Jurkat, Clone E6-1 (cell line): ENCODE results near the gene RASGEF1C.
"Not testable (repeated sequence)": the region's sequence is repeated elsewhere in the genome, so short reads cannot be mapped to it uniquely, and the experiment has no call there.

ENCODE experiments used
- DNase-seq: peaks from one replicate; pipeline ENCODE4 v3.0.0-alpha.2; 2011; ENCODE audit warnings: low read depth, low spot score
- H3K4me3 ChIP-seq: 2 replicates; pipeline ENCODE4 v1.5.1; 2011; ENCODE audit warnings: mild to moderate bottlenecking, low read length, control low read depth, moderate library complexity

Gene RASGEF1C

GRCh38 chr5:180097926-180098325 lies 111.1 kb downstream of the RASGEF1C start:
- DNase-seq, result no peak

GRCh38 chr5:180097163-180097894 lies 111.7 kb downstream of the RASGEF1C start:
- DNase-seq, result no peak
- H3K4me3 ChIP-seq, result no peak overlapping the region

More at GRCh38 chr5:180097926-180098325, 111.1 kb downstream of the RASGEF1C start:
- H3K4me3 ChIP-seq, result no peak overlapping the region

DNA sequence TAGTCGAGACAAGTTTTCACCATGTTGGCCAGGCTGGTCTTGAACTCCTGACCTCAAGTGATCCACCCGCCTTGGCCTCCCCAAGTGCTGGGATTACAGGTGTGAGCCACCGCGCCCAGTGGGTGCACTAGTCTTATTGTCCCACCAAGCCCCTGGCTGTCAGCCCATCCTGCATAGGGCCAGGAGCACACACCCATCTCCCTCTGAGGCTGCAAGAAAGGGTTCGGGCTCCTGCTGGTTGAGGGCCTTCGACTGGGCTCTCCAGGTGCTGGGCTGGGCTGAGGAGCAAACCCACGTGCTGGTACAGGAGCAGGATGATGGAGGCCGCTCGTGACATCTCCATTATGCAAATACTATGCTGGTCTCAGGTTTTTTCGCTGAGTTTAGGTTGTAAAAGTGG lies 112.4 kb downstream of the RASGEF1C start:
- DNase-seq, result no peak
- H3K4me3 ChIP-seq, result no peak overlapping the region

DNA sequence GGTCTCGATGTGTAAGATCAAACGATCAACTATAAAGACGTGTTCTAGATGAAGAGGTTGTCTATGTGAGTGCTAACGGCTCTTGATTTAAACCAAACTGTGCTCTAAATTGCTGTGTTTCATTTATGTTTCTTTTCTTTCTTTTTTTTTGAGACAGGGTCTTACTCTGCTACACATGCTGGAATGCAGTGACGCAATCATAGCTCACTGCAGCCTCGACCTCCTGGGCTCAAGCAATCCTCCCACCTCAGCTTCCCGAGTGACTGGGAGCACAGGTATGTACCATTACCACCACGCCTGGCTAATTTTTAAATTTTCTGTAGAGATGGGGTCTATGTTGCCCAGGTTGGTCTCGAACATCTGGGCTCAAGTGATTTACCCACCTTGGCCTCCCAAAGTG lies 113.5 kb downstream of the RASGEF1C start:
- DNase-seq, result no peak
- no peak overlapping the region for H3K4me3 ChIP-seq

DNA sequence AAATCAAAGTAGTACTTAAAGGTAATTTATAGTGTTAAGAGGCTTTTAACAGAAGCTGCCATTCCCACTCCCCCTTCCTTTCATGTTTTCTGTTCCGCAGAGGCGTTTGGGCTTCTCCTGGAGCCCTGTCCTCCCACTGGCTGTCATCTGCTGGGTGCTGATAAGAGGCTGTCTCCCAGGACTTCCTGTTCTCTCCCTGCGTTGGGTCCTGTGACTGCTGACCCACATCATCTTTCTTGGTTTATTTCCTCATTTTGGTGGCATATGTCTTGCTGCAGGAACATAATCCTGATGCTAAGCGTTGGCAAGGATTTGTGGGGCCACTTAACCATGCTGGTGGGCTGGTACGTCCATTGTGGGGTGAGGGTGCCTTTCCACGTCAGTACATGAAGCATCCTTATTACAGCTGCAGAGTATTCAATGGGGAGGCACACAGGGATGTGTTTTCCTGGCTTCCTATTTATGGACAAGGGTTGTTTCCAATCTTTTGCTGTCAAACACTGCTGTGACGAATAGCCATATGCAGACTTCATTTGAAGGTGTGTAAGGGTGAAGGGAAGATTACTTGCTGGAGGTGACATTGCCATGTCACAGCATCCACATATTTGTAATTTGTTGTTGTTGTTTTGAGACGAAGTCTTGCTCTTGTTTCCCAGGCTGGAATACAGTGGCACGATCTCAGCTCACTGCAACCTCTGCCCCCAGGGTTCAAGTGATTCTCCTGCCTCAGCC lies 115.2 kb downstream of the RASGEF1C start:
- DNase-seq, result no peak
- no peak overlapping the region for H3K4me3 ChIP-seq

DNA sequence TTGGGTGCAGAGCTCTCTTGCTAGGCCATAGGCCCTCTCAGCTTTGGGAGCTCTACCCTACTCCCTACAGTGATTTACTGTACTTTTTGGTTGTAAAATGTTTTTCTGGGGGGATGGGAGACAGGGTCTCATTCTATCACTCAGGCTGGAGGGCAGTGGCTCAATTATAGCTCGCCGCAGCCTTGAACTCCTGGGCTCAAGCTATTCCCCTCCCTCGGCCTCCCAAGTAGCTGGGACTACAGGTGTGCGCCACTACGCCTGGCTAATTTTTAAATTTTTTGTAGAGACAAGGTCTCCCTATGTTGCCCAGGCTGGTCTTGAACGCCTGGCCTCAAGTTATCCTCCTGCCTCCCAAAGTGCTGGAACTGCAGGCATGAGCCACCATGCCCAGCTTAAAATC lies 115.8 kb downstream of the RASGEF1C start:
- H3K4me3 ChIP-seq, result no peak overlapping the region
- DNase-seq, result no peak

GRCh38 chr5:180090769-180091546 lies 118.1 kb downstream of the RASGEF1C start:
- H3K4me3 ChIP-seq, result peak overlapping the region; percentile 58
- DNase-seq, result peak; percentile 72

- H3K4me3 ChIP-seq, result peak overlapping the region; percentile 58
- DNase-seq, result peak; percentile 70
These were observed 118.8 kb downstream of the RASGEF1C start for GRCh38 chr5:180090098-180090768.

DNA sequence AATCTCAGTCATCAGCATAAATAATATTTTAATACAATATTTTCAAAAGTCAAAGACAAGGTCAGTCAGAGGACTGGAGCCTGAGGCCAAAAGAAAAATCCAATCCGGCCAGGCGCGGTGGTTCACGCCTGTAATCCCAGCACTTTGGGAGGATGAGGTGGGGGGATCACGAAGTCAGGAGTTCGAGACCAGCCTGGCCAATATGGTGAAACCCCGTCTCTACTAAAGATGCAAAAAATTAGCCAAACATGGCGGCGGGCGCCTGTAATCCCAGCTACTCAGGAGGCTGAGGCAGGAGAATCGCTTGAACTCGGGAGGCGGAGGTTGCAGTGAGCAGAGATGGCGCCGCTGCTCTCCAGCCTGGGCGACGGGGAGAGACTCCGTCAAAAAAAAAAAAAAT lies 119.4 kb downstream of the RASGEF1C start:
- peak overlapping the region; percentile 58 for H3K4me3 ChIP-seq
- not testable (repeated sequence) for DNase-seq

DNA sequence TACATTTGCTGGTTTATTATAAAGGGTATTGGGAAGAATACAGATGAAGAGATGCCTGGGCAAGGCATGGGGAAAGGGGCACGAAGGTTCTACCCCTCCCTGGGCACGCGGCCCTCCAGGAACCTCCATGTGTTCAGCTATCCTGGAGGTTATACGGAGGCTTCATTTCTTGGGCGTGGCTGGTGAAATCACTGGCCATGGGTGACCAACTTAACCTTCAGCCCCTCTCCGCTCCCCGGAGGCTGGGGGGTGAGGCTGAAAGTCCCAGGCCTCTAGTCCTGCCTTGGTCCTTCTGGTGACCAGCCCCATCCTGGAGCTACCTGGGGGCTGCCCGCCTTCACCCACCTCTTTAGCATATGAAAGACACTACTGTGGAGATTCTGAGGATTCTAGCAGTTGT lies 120.5 kb downstream of the RASGEF1C start:
- DNase-seq, result no peak
- H3K4me3 ChIP-seq, result no peak overlapping the region

GRCh38 chr5:180086816-180087399 lies 122.1 kb downstream of the RASGEF1C start:
- H3K4me3 ChIP-seq, result no peak overlapping the region

GRCh38 chr5:180085837-180086236 lies 123.2 kb downstream of the RASGEF1C start:
- no peak overlapping the region for H3K4me3 ChIP-seq
- peak; percentile 86 for DNase-seq

More at GRCh38 chr5:180086816-180087399, 122.1 kb downstream of the RASGEF1C start:
- DNase-seq, result no peak

DNA sequence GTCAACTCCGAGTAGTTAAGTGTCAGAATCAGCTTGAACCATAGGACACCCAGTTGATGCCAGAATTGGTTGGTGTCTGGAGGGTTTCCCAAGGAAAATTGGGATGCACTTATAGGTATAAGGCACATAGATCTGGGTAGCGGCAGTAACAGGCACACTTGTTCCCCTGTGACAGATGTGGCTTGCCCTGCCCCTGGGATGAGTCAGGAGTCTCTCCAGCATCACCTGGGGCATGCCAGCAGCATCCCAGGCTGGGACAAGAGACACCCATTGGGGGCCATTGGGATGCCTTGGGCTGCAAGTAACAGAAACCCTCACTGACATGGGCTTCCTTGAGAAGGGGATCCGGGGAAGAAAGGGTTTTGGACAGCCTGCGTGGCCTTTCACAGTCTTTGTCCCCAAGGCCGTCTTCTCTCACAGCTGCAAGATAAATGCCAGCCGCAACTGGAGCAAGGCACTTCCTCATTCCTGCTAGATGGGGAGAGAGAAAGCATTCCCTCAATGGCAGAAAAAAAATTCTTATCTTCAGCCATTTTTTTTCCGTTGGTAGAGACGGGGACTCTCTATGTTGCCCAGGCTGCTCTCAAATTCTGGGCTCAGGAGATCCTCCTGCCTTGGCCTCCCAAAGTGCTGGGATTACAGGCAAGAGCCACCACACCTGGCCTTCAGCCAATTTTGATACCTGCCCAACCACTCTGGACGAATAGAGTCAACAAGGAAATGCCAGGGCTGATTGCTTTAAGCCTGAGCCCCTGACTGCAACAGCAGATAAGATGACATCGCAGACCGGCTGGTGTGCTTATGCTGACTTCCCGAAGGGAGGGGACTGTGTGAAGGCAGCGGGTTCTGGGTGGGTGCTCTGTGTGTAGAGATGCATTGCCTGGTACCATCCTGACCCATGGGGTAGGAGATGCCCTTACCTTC lies 124.1 kb downstream of the RASGEF1C start:
- no peak for DNase-seq
- no peak overlapping the region for H3K4me3 ChIP-seq

DNA sequence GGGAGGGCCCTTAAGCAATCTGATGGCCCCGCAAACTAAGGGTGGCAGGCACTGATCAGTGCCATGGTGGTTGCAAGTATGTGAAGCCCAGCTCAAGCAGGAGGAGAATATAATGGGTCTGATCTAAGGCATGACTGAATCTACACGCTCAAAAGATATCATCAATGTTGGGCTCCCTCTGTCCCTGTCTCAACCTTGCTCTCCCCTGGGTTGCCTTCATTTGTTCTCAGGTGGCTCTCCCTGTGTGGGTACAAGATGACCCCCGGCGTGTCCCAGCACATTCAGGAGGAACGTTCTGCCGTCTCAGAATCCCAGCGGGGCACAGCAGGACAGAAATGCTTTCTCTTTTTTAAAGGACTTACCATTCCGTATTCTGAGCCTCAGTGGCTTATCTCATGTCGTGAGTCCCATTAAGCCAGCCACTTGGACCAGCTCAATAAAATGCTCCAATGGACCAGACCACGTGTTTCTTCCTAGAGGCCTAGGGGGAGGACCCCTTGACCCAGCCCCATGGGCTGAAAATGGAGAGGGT lies 125.4 kb downstream of the RASGEF1C start:
- H3K4me3 ChIP-seq, result no peak overlapping the region
- no peak for DNase-seq

GRCh38 chr5:180082633-180083420 lies 126.2 kb downstream of the RASGEF1C start:
- DNase-seq, result no peak
- H3K4me3 ChIP-seq, result no peak overlapping the region

DNA sequence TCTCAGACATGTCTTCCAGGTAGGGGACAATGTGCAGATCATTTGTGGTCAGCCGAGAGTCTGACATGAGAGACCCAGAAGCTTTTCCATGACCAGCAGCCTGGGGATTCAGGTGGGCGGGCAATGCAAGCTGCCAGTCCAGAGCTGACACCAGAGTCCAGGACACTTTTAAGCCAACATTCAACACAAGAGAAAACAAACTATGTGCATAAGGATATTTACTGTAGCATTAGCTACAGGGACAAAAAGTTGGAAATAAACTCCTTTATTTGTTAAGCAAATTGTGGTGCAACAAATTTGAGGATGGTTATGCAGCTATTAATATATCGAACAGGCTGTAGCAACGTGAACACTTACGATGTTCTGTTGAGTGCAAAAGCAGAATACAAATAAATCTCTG lies 127.5 kb downstream of the RASGEF1C start:
- DNase-seq, result no peak

More for the DNA sequence above, 127.5 kb downstream of the RASGEF1C start:
- H3K4me3 ChIP-seq, result no peak overlapping the region
